HCT116 (cell line): ENCODE measurements around the gene INSL3. TPM values are rescaled to one million over a fixed set of nuclear protein-coding genes. Genes with fewer than 3 reads are reported as not detected.

ENCODE experiments used
- ATAC-seq: fragments of 200-7000 bp; cut with Tn5 transposase; 2 replicates; pipeline ENCODE4 v1.9.1; 2020; ENCODE audit warnings: mild to moderate bottlenecking, moderate library complexity
- BruUV-seq: library from RNA; stranded (reverse); fragments of 400-500 nt; replicated peaks from 2 replicates; lab custom pipeline; 2021; lab: Mats Ljungman, UMichigan
- CTCF ChIA-PET: fragments of 300-600 bp; sonication (Branson Sonifier 250); formaldehyde crosslinking; loops from one replicate; lab custom pipeline; 2021; ENCODE audit warnings: antibody characterized with exemption; lab: Charles Lee
- POLR2A ChIA-PET: fragments of 300-600, 350-600 bp; sonication (Branson Sonifier 250); formaldehyde crosslinking; loops from one replicate; lab custom pipeline; 2021; ENCODE audit warnings: antibody characterized with exemption; lab: Charles Lee
- RAD21 ChIA-PET, 2 experiments: fragments of 300-600 bp; sonication (Branson Sonifier 250); formaldehyde crosslinking; loops; one replicate each; lab custom pipeline; 2023; ENCODE audit warnings: low total read pairs in 2 of 2; ENCODE audit not compliant: uncharacterized antibody in 2 of 2, unreplicated experiment in 2 of 2, low non-redundant PET in 1 of 2; lab: Charles Lee
- DNase-seq: peaks from one replicate; pipeline ENCODE4 v3.0.0-alpha.2; 2010; ENCODE audit warnings: low read depth, low spot score
- H2AFZ ChIP-seq: fragments of 200-600 bp; shearing (Covaris generic), sonication (generic); 2 replicates; pipeline ENCODE4 v1.6.1; 2017; ENCODE audit warnings: low read depth, mixed run types, mixed read lengths, antibody characterized with exemption, low read length; ENCODE audit not compliant: poor library complexity, severe bottlenecking
- H3K27ac ChIP-seq: 2 replicates; pipeline ENCODE4 v1.5.1; 2012; ENCODE audit warnings: low read depth, low read length
- H3K27me3 ChIP-seq: fragments of 200-600 bp; sonication (generic); 2 replicates; pipeline ENCODE4 v1.6.1; 2016; ENCODE audit warnings: mixed run types, low read length, mixed read lengths; ENCODE audit not compliant: insufficient read depth
- H3K36me3 ChIP-seq, 2 experiments: fragments of 200-500 bp in 1 of 2; fragments of 200-600 bp in 1 of 2; sonication (Bioruptor generic) in 1 of 2; sonication (generic) in 1 of 2; 2 replicates each; pipeline versions ENCODE4 v1.5.1 to v1.6.1; 2014 to 2016; ENCODE audit warnings: low read length in 2 of 2, inconsistent platforms in 1 of 2, mixed read lengths in 1 of 2, mixed run types in 1 of 2; ENCODE audit not compliant: insufficient read depth in 2 of 2, control insufficient read depth in 1 of 2
- H3K4me1 ChIP-seq, 2 experiments: fragments of 200-600 bp in 1 of 2; sonication (generic) in 1 of 2; 2 replicates each; pipeline versions ENCODE4 v1.5.1 to v1.6.1; 2012 to 2017; ENCODE audit warnings: low read length in 2 of 2, inconsistent platforms in 1 of 2, mild to moderate bottlenecking in 1 of 2, mixed read lengths in 1 of 2, mixed run types in 1 of 2, moderate library complexity in 1 of 2; ENCODE audit not compliant: insufficient read depth in 2 of 2, control insufficient read depth in 1 of 2
- H3K4me2 ChIP-seq: fragments of 200-600 bp; sonication (generic); 2 replicates; pipeline ENCODE4 v1.6.1; 2017; ENCODE audit warnings: mixed run types, low read length, mixed read lengths
- H3K4me3 ChIP-seq, 2 experiments: fragments of 200-600 bp in 1 of 2; sonication (generic) in 1 of 2; replicated peaks in 1 of 2; 2 replicates each; pipeline ENCODE4 v1.5.1; 2011 to 2016; ENCODE audit warnings: low read length in 2 of 2, control low read depth in 1 of 2, low read depth in 1 of 2, mild to moderate bottlenecking in 1 of 2, mixed read lengths in 1 of 2, mixed run types in 1 of 2
- H3K79me2 ChIP-seq: fragments of 200-600 bp; sonication (generic); 2 replicates; pipeline ENCODE4 v1.6.1; 2017; ENCODE audit warnings: mild to moderate bottlenecking, mixed run types, low read length, moderate library complexity, mixed read lengths; ENCODE audit not compliant: insufficient read depth
- H3K9ac ChIP-seq: fragments of 200-600 bp; sonication (generic); 2 replicates; pipeline ENCODE4 v1.6.1; 2016; ENCODE audit warnings: low read length, mixed read lengths
- H3K9me2 ChIP-seq: fragments of 200-600 bp; sonication (generic), shearing (Covaris generic); 2 replicates; pipeline ENCODE4 v1.6.1; 2017; ENCODE audit warnings: mixed run types, mild to moderate bottlenecking, moderate library complexity; ENCODE audit not compliant: insufficient read depth
- H3K9me3 ChIP-seq, 2 experiments: fragments of 200-500 bp in 1 of 2; fragments of 200-600 bp in 1 of 2; sonication (Bioruptor generic) in 1 of 2; sonication (generic) in 1 of 2; 2 replicates each; pipeline ENCODE4 v1.6.1; 2014 to 2017; ENCODE audit warnings: low read length in 2 of 2, mixed read lengths in 2 of 2, inconsistent platforms in 1 of 2, low read depth in 1 of 2, mild to moderate bottlenecking in 1 of 2, mixed run types in 1 of 2, moderate library complexity in 1 of 2; ENCODE audit not compliant: control insufficient read depth in 1 of 2, insufficient read depth in 1 of 2
- H4K20me1 ChIP-seq: fragments of 200-600 bp; sonication (generic), shearing (Covaris generic); 2 replicates; pipeline ENCODE4 v1.6.1; 2017; ENCODE audit warnings: mixed run types, mild to moderate bottlenecking, moderate library complexity; ENCODE audit not compliant: insufficient read depth
- CBX3 ChIP-seq: IDR thresholded peaks from 2 replicates; pipeline ENCODE4 v1.6.1; 2012; ENCODE audit warnings: low read depth
- CTCF ChIP-seq, 3 experiments: fragments of 200-600 bp in 1 of 3; sonication (generic) in 1 of 3; IDR thresholded peaks in 2 of 3; conservative IDR thresholded peaks in 1 of 3; 2 replicates each; pipeline ENCODE4 v1.5.1; 2012 to 2017; ENCODE audit warnings: low read depth in 2 of 3, low read length in 2 of 3, antibody characterized with exemption in 1 of 3, borderline replicate concordance in 1 of 3, control low read depth in 1 of 3, mild to moderate bottlenecking in 1 of 3, mixed read lengths in 1 of 3, mixed run types in 1 of 3, moderate library complexity in 1 of 3; ENCODE audit not compliant: insufficient read depth in 1 of 3
- EGR1 ChIP-seq: IDR thresholded peaks from 2 replicates; pipeline ENCODE4 v1.6.1; 2012; ENCODE audit warnings: low read depth
- ELF1 ChIP-seq: IDR thresholded peaks from 2 replicates; pipeline ENCODE4 v1.6.1; 2012; ENCODE audit warnings: low read depth, borderline replicate concordance
- EZH2 ChIP-seq: fragments of 200-600 bp; sonication (generic); IDR thresholded peaks from 2 replicates; pipeline ENCODE4 v1.6.1; 2017; ENCODE audit warnings: antibody characterized with exemption, mixed run types
- POLR2A ChIP-seq: IDR thresholded peaks from 2 replicates; pipeline ENCODE4 v1.7.0; 2011; ENCODE audit warnings: borderline replicate concordance; ENCODE audit not compliant: insufficient read depth, insufficient read length; ENCODE audit errors: extremely low read depth
- POLR2AphosphoS5 ChIP-seq: IDR thresholded peaks from 2 replicates; pipeline ENCODE4 v1.6.1; 2011; ENCODE audit warnings: mild to moderate bottlenecking, low read depth, low read length, moderate library complexity
- RAD21 ChIP-seq: IDR thresholded peaks from 2 replicates; pipeline ENCODE4 v1.6.1; 2012; ENCODE audit warnings: low read depth, mild to moderate bottlenecking
- REST ChIP-seq: IDR thresholded peaks from 2 replicates; pipeline ENCODE4 v1.6.1; 2012; ENCODE audit warnings: low read depth
- SP1 ChIP-seq: IDR thresholded peaks from 2 replicates; pipeline ENCODE4 v1.6.1; 2012; ENCODE audit warnings: low read depth
- SRF ChIP-seq: IDR thresholded peaks from 2 replicates; pipeline ENCODE4 v1.6.1; 2012; ENCODE audit warnings: low read depth
- TCF7L2 ChIP-seq: IDR thresholded peaks from 2 replicates; pipeline ENCODE4 v1.7.0; 2011; ENCODE audit warnings: borderline replicate concordance, inconsistent platforms; ENCODE audit not compliant: insufficient read depth, insufficient read length; ENCODE audit errors: extremely low read depth
- YY1 ChIP-seq: IDR thresholded peaks from 2 replicates; pipeline ENCODE4 v1.6.1; 2011; ENCODE audit warnings: low read length, low read depth, moderate library complexity, mild to moderate bottlenecking; ENCODE audit not compliant: insufficient replicate concordance; ENCODE audit errors: extremely low read depth
- ZNF274 ChIP-seq: fragments of 200-500 bp; sonication (Bioruptor generic); IDR thresholded peaks from 2 replicates; pipeline ENCODE4 v1.6.1; 2014; ENCODE audit warnings: mild to moderate bottlenecking, low read depth, low read length, inconsistent platforms
- intact Hi-C: fragments of 100-400 bp; cut with micrococcal nuclease; formaldehyde crosslinking; loops from 2 replicates; pipeline ENCODE4 v1.10.0; 2022
- total RNA-seq: library from RNA; stranded (reverse); gene quantifications from one replicate; pipeline ENCODE4 v1.2.1, GENCODE V29; 2021; ENCODE audit not compliant: unreplicated experiment

INSL3 gene
- total RNA-seq, 1 experiment from 2014 or later: 0.96 TPM

GRCh38 chr19:17826508-17827056 is 5.3 kb upstream of the INSL3 start (continued):
- TF ChIP-seq YY1 (no peak), RAD21 (no peak), EZH2 (no peak), CBX3 (no peak), TCF7L2 (no peak)
- TF ChIP-seq, all 23 proteins: peak for 0

GRCh38 chr19:17824339-17824738 is 3.0 kb upstream of the INSL3 start:
- DNase-seq: no peak
- no peaks in the 10 kb centered on the region for H3K79me2 ChIP-seq
- TF ChIP-seq REST: no peak
- TF ChIP-seq POLR2AphosphoS5: no peak
- no peak for TF ChIP-seq SRF
- TF ChIP-seq CTCF (IDR thresholded peaks at IDR 0.05 in 2 of 3, conservative IDR thresholded peaks at IDR 0.05 in 1 of 3; ENCODE audit: borderline replicate concordance in 1 of 3, insufficient read depth in 1 of 3, low read depth in 2 of 3, low read length in 2 of 3): no peak
- no peak for TF ChIP-seq POLR2A
- TF ChIP-seq TCF7L2: no peak
- no peak for TF ChIP-seq ZNF274
- no peak for TF ChIP-seq ELF1
- TF ChIP-seq EGR1: no peak
- TF ChIP-seq SP1: no peak
- no peak for TF ChIP-seq CBX3
- TF ChIP-seq, all 23 proteins: peak for 0
- CTCF ChIA-PET: no interaction called here
- Histone ChIP-seq H3K9me2 (no peaks in the 10 kb centered on the region), H3K4me2 (no peak overlapping the region), H2AFZ (no peak overlapping the region), H3K27ac (no peak overlapping the region), H3K4me1 (peaks cover under 1 to 1% of the 10 kb centered on the region in 2 experiments; a peak in 2 of 4 replicates), H3K9me3 (no peaks in the 10 kb centered on the region), H3K36me3 (no peaks in the 10 kb centered on the region), H3K9ac (no peak overlapping the region), H4K20me1 (no peaks in the 10 kb centered on the region), H3K4me3 (no peak overlapping the region), H3K27me3 (no peaks in the 10 kb centered on the region)
- POLR2A ChIA-PET: no interaction called here
- RAD21 ChIA-PET: no interaction called here
- intact Hi-C loops: no loop called here
- no TSS peak for BruUV-seq
- no peak for ATAC-seq
